K562 (cell line): Measurements from ENCODE around the gene SMC3.

ENCODE experiments used
- BRD9 ChIP-seq: fragments of 450-650 bp; IDR thresholded peaks from 2 replicates; pipeline ENCODE4 v1.6.1; 2018; ENCODE audit warnings: low read depth; ENCODE audit not compliant: partially characterized antibody
- CTCF ChIP-seq, 3 experiments: IDR thresholded peaks in 2 of 3; conservative IDR thresholded peaks in 1 of 3; 2 replicates each; pipeline ENCODE4 v1.5.1; 2011 to 2012; ENCODE audit warnings: low read length in 3 of 3, mild to moderate bottlenecking in 3 of 3, control low read depth in 2 of 3, improper control_type of control experiment in 1 of 3, inconsistent platforms in 1 of 3, low read depth in 1 of 3, mixed read lengths in 1 of 3, moderate library complexity in 1 of 3; ENCODE audit not compliant: insufficient read depth in 2 of 3
- DNMT1 ChIP-seq: fragments of 450-650 bp; IDR thresholded peaks from 2 replicates; pipeline ENCODE4 v1.6.1; 2016; ENCODE audit warnings: antibody characterized with exemption, mild to moderate bottlenecking
- MAFK ChIP-seq: IDR thresholded peaks from 2 replicates; pipeline ENCODE4 v1.6.1; 2011; ENCODE audit warnings: low read length, improper control_type of control experiment
- NFE2 ChIP-seq: IDR thresholded peaks from 2 replicates; pipeline ENCODE4 v1.6.1; 2014; ENCODE audit warnings: antibody characterized with exemption, low read depth
- POLR2A ChIP-seq: fragments of 450-650 bp; conservative IDR thresholded peaks from 2 replicates; pipeline ENCODE4 v1.6.1; 2016
- RAD21 ChIP-seq, 2 experiments: fragments of 250-450 bp in 1 of 2; fragments of 450-650 bp in 1 of 2; sonication (Bioruptor Pico) in 1 of 2; formaldehyde crosslinking in 1 of 2; IDR thresholded peaks in 1 of 2; conservative IDR thresholded peaks in 1 of 2; 2 replicates each; pipeline versions ENCODE4 v1.4.0 to v1.8.0; 2020 to 2022; ENCODE audit warnings: mild to moderate bottlenecking in 2 of 2, moderate library complexity in 1 of 2
- RBM17 ChIP-seq: fragments of 200-400 bp; formaldehyde crosslinking; IDR thresholded peaks from 2 replicates; pipeline ENCODE4 v1.6.1; 2017; ENCODE audit warnings: low read depth, mild to moderate bottlenecking, low read length, borderline replicate concordance
- ZBTB8A ChIP-seq: fragments of 450-650 bp; IDR thresholded peaks from 2 replicates; pipeline ENCODE4 v1.6.1; 2018; ENCODE audit warnings: mild to moderate bottlenecking, moderate library complexity; ENCODE audit not compliant: partially characterized antibody
- TF ChIP-seq, protein P1 (sequence below): IDR thresholded peaks from 2 replicates; pipeline ENCODE4 v1.6.1; 2012; ENCODE audit warnings: low read depth, low read length, improper control_type of control experiment, borderline replicate concordance

- TF ChIP-seq RAD21 (CRISPR knock-in tag; conservative IDR thresholded peaks at IDR 0.05 in 1 of 2, IDR thresholded peaks at IDR 0.05 in 1 of 2) (no peak), BRD9 (no peak), POLR2A (no peak), DNMT1 (no peak), RBM17 (no peak), NFE2 (no peak), CTCF (IDR thresholded peaks at IDR 0.05 in 2 of 3, conservative IDR thresholded peaks at IDR 0.05 in 1 of 3; ENCODE audit: insufficient read depth in 2 of 3, low read depth in 1 of 3, low read length in 3 of 3) (no peak), MAFK (no peak), ZBTB8A (no peak)
- TF ChIP-seq, protein P1, sequence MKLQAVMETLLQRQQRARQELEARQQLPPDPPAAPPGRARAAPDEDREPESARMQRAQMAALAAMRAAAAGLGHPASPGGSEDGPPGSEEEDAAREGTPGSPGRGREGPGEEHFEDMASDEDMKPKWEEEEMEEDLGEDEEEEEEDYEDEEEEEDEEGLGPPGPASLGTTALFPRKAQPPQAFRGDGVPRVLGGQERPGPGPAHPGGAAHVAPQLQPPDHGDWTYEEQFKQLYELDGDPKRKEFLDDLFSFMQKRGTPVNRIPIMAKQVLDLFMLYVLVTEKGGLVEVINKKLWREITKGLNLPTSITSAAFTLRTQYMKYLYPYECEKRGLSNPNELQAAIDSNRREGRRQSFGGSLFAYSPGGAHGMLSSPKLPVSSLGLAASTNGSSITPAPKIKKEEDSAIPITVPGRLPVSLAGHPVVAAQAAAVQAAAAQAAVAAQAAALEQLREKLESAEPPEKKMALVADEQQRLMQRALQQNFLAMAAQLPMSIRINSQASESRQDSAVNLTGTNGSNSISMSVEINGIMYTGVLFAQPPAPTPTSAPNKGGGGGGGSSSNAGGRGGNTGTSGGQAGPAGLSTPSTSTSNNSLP, result no peak
Measured at GRCh38 chr10:110524859-110525232, 42.6 kb upstream of the SMC3 start.
